Activated CD8-positive, alpha-beta T cell treated with anti-CD3 and anti-CD28 coated beads, Interleukin-2, amount 10 ng/mL, durations not matched to agents 7 days and 5 days (primary cell): Measurements from ENCODE around the gene C4A. TPM values are rescaled to one million over a fixed set of nuclear protein-coding genes. Genes with fewer than 3 reads are reported as not detected.
"Not testable (repeated sequence)": the region's sequence is repeated elsewhere in the genome, so short reads cannot be mapped to it uniquely, and the experiment has no call there.

Source experiments
- ATAC-seq: fragments of 150-1000 bp; cut with Tn5 transposase; one replicate; pipeline ENCODE4 v1.10.0; 2021; ENCODE audit warnings: moderate library complexity
- CTCF ChIA-PET: fragments of 350-600 bp; sonication (Branson Sonifier 250); formaldehyde crosslinking; loops from one replicate; lab custom pipeline; 2021; ENCODE audit warnings: antibody characterized with exemption; lab: Charles Lee
- POLR2A ChIA-PET: fragments of 350-600 bp; sonication (Branson Sonifier 250); formaldehyde crosslinking; loops from one replicate; lab custom pipeline; 2021; ENCODE audit warnings: antibody characterized with exemption; lab: Charles Lee
- DNase-seq: peaks from one replicate; pipeline ENCODE4 v3.0.0-alpha.2; 2020
- H3K27ac Mint-ChIP-seq: one replicate; pipeline ENCODE4 v1.8.0; 2021; ENCODE audit warnings: mild to moderate bottlenecking, mixed read lengths
- H3K27me3 Mint-ChIP-seq: one replicate; pipeline ENCODE4 v1.8.0; 2021; ENCODE audit warnings: low read depth, mixed read lengths
- H3K36me3 Mint-ChIP-seq: one replicate; pipeline ENCODE4 v1.8.0; 2021; ENCODE audit warnings: low read depth, mixed read lengths
- H3K4me1 Mint-ChIP-seq: one replicate; pipeline ENCODE4 v1.8.0; 2021; ENCODE audit warnings: low read depth, mixed read lengths
- H3K4me3 Mint-ChIP-seq: one replicate; pipeline ENCODE4 v1.8.0; 2021; ENCODE audit warnings: mild to moderate bottlenecking, mixed read lengths
- H3K9me3 Mint-ChIP-seq: one replicate; pipeline ENCODE4 v1.8.0; 2022; ENCODE audit warnings: mixed read lengths; ENCODE audit not compliant: insufficient read depth
- total RNA-seq, 2 experiments: library from RNA; stranded (reverse); gene quantifications; one replicate each; pipeline ENCODE4 v1.2.3, GENCODE V29; 2021

The C4A gene
- total RNA-seq, 2 experiments from 2014 or later, result 3.6 to 5.1 TPM

DNA sequence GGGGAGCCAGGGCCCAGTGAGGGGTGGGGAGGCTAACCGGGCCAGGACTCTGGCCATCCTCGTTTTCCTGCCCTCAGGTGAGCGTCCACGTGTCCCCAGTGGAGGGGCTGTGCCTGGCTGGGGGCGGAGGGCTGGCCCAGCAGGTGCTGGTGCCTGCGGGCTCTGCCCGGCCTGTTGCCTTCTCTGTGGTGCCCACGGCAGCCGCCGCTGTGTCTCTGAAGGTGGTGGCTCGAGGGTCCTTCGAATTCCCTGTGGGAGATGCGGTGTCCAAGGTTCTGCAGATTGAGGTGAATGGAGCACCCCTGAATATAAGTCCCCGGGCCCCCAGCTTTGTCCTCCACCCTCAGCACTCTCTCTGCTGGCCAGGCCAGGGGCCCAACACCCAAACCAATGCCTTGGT is 12.6 kb downstream of the C4A start:
- H3K27me3 Mint-ChIP-seq, H3K9me3 Mint-ChIP-seq, H3K27ac Mint-ChIP-seq, H3K4me3 Mint-ChIP-seq, DNase-seq, POLR2A ChIA-PET, CTCF ChIA-PET, H3K36me3 Mint-ChIP-seq, ATAC-seq, H3K4me1 Mint-ChIP-seq: not testable (repeated sequence)

GRCh38 chr6:31996385-31996784 is 14.5 kb downstream of the C4A start:
- H3K4me3 Mint-ChIP-seq, H3K27me3 Mint-ChIP-seq, H3K36me3 Mint-ChIP-seq, POLR2A ChIA-PET, H3K4me1 Mint-ChIP-seq, H3K9me3 Mint-ChIP-seq, CTCF ChIA-PET, H3K27ac Mint-ChIP-seq, ATAC-seq, DNase-seq: not testable (repeated sequence)

GRCh38 chr6:32002546-32003268 is 20.9 kb downstream of the C4A start:
- H3K27ac Mint-ChIP-seq, CTCF ChIA-PET, H3K4me3 Mint-ChIP-seq, ATAC-seq, POLR2A ChIA-PET, H3K9me3 Mint-ChIP-seq, H3K27me3 Mint-ChIP-seq, H3K36me3 Mint-ChIP-seq, DNase-seq: not testable (repeated sequence)
- peaks cover 11% of the 10 kb centered on the region for H3K4me1 Mint-ChIP-seq

GRCh38 chr6:32003301-32003700 is 21.4 kb downstream of the C4A start:
- POLR2A ChIA-PET, H3K27ac Mint-ChIP-seq, CTCF ChIA-PET, ATAC-seq, DNase-seq, H3K36me3 Mint-ChIP-seq, H3K4me3 Mint-ChIP-seq, H3K27me3 Mint-ChIP-seq, H3K9me3 Mint-ChIP-seq: not testable (repeated sequence)
- H3K4me1 Mint-ChIP-seq, result peaks cover 11% of the 10 kb centered on the region

- H3K36me3 Mint-ChIP-seq, DNase-seq, CTCF ChIA-PET, ATAC-seq, H3K9me3 Mint-ChIP-seq, POLR2A ChIA-PET, H3K27ac Mint-ChIP-seq, H3K4me3 Mint-ChIP-seq, H3K27me3 Mint-ChIP-seq: not testable (repeated sequence)
- peaks cover 11% of the 10 kb centered on the region for H3K4me1 Mint-ChIP-seq
Measured at GRCh38 chr6:32004393-32004792, 22.5 kb downstream of the C4A start.

GRCh38 chr6:32004864-32005537 is 23.1 kb downstream of the C4A start:
- Mint-ChIP-seq H3K4me1 (peaks cover 11% of the 10 kb centered on the region), H3K27ac (peak overlapping the region; percentile 61)
- H3K36me3 Mint-ChIP-seq, H3K27me3 Mint-ChIP-seq, H3K9me3 Mint-ChIP-seq, POLR2A ChIA-PET, CTCF ChIA-PET, DNase-seq, H3K4me3 Mint-ChIP-seq: not testable (repeated sequence)
- peak; percentile 83 for ATAC-seq

GRCh38 chr6:32005538-32005880 is 23.7 kb downstream of the C4A start:
- DNase-seq, H3K27me3 Mint-ChIP-seq, ATAC-seq, H3K27ac Mint-ChIP-seq, CTCF ChIA-PET, H3K9me3 Mint-ChIP-seq, H3K36me3 Mint-ChIP-seq, H3K4me3 Mint-ChIP-seq, POLR2A ChIA-PET: not testable (repeated sequence)
- peaks cover 11% of the 10 kb centered on the region for H3K4me1 Mint-ChIP-seq

DNA sequence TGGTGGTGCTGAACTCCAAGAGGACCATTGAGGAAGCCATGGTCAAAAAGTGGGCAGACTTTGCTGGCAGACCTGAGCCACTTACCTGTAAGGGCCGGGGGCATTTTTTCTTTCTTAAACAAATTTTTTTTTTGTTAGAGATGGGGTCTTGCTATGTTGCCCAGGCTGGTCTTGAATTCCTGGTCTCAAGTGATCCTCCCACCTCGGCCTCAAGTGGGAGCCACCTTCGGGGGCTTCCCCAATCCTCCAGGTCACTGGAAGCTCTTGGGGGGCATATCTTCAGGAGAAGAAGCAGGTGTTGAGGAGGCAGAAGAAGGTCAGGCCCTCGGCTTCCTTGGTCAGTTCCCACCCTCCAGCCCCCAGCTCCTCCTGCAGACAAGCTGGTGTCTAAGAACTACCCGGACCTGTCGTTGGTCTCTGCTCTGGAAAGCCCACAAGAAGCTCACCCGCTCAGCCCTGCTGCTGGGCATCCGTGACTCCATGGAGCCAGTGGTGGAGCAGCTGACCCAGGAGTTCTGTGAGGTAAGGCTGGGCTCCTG is 24.2 kb downstream of the C4A start:
- H3K36me3 Mint-ChIP-seq, H3K9me3 Mint-ChIP-seq, CTCF ChIA-PET, ATAC-seq, H3K27ac Mint-ChIP-seq, H3K27me3 Mint-ChIP-seq, POLR2A ChIA-PET, DNase-seq, H3K4me3 Mint-ChIP-seq: not testable (repeated sequence)
- H3K4me1 Mint-ChIP-seq, result peaks cover 11% of the 10 kb centered on the region

- H3K4me1 Mint-ChIP-seq, result peaks cover 11% of the 10 kb centered on the region
- CTCF ChIA-PET, H3K36me3 Mint-ChIP-seq, H3K9me3 Mint-ChIP-seq, H3K4me3 Mint-ChIP-seq, ATAC-seq, H3K27me3 Mint-ChIP-seq, DNase-seq, POLR2A ChIA-PET, H3K27ac Mint-ChIP-seq: not testable (repeated sequence)
Measured at GRCh38 chr6:32007086-32007485, 25.2 kb downstream of the C4A start.

DNA sequence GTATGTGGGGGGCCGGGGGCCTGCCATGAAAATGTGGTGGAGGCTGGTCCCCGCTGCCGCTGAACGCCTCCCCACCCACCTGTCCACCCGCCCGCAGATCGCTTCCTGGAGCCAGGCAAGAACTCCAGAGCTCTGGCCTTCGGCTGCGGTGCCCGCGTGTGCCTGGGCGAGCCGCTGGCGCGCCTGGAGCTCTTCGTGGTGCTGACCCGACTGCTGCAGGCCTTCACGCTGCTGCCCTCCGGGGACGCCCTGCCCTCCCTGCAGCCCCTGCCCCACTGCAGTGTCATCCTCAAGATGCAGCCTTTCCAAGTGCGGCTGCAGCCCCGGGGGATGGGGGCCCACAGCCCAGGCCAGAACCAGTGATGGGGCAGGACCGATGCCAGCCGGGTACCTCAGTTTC is 26.2 kb downstream of the C4A start:
- H3K27ac Mint-ChIP-seq, DNase-seq, ATAC-seq, H3K27me3 Mint-ChIP-seq, H3K4me3 Mint-ChIP-seq, H3K36me3 Mint-ChIP-seq, H3K9me3 Mint-ChIP-seq, CTCF ChIA-PET, POLR2A ChIA-PET: not testable (repeated sequence)
- peaks cover 11% of the 10 kb centered on the region for H3K4me1 Mint-ChIP-seq

- ATAC-seq, DNase-seq, H3K9me3 Mint-ChIP-seq, H3K4me3 Mint-ChIP-seq, H3K36me3 Mint-ChIP-seq, H3K27ac Mint-ChIP-seq, H3K27me3 Mint-ChIP-seq, CTCF ChIA-PET, POLR2A ChIA-PET: not testable (repeated sequence)
- H3K4me1 Mint-ChIP-seq, result peaks cover 11% of the 10 kb centered on the region
Measured at GRCh38 chr6:32008616-32009015, 26.8 kb downstream of the C4A start.

DNA sequence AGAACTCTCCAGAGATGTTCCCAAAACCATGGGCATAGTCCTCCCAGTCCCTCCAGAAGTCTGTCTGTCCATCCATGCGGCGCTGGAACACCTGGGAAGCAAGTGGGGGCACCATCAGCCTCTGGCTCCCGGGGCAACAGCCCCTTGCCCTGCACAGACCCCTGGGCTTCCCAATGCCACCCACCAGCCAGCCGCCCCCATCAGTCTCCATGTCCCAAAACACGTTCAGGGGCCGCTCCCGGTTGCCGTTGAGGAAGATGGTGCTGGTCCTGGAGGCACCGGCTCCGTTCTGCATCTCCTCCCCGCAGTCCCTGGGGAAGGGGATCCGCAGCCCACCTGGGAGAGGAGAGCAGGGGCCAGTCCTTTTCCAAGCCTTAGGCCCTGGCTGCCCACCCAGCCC is 27.7 kb downstream of the C4A start:
- CTCF ChIA-PET, POLR2A ChIA-PET, H3K4me1 Mint-ChIP-seq, H3K9me3 Mint-ChIP-seq, DNase-seq, H3K36me3 Mint-ChIP-seq, H3K27ac Mint-ChIP-seq, H3K4me3 Mint-ChIP-seq, H3K27me3 Mint-ChIP-seq, ATAC-seq: not testable (repeated sequence)
